Muscle of leg (tissue), 11 donors: ENCODE results near the gene NAPSA. TPM values are rescaled to one million over a fixed set of nuclear protein-coding genes. Genes with fewer than 3 reads are reported as not detected.
"Not testable (repeated sequence)": the region's sequence is repeated elsewhere in the genome, so short reads cannot be mapped to it uniquely, and the experiment has no call there.

Experiments
- DNase-seq: peaks from one replicate; pipeline ENCODE4 v3.0.0; 2013
- H3K27ac ChIP-seq: one replicate; pipeline ENCODE4 v1.5.1; 2013; ENCODE audit warnings: mild to moderate bottlenecking, low read length, control low read depth
- H3K27me3 ChIP-seq: one replicate; pipeline ENCODE4 v1.6.1; 2013; ENCODE audit warnings: low read length; ENCODE audit not compliant: control insufficient read depth, insufficient read depth
- H3K36me3 ChIP-seq: one replicate; pipeline ENCODE4 v1.6.1; 2013; ENCODE audit warnings: low read length; ENCODE audit not compliant: control insufficient read depth, insufficient read depth
- H3K4me1 ChIP-seq: one replicate; pipeline ENCODE4 v1.6.1; 2013; ENCODE audit warnings: low read length; ENCODE audit not compliant: control insufficient read depth, insufficient read depth
- H3K4me3 ChIP-seq: one replicate; pipeline ENCODE4 v1.5.1; 2013; ENCODE audit warnings: low read length, control low read depth
- H3K9me3 ChIP-seq: replicated peaks from 2 replicates; pipeline ENCODE4 v1.6.1; 2013; ENCODE audit warnings: low read depth, low read length; ENCODE audit not compliant: control insufficient read depth
- WGBS: methylation state at CpG from one replicate; pipeline ENCODE4 v1.1.5; 2013; ENCODE audit warnings: missing lambda C conversion rate; ENCODE audit not compliant: insufficient coverage; 5-methylcytosine and 5-hydroxymethylcytosine counted together
- polyA plus RNA-seq, 8 donors: library from polyadenylated mRNA; unstranded; fragments of 120-200 nt; gene quantifications; one replicate each; pipeline versions ENCODE4 v1.2.1 to v1.2.3, GENCODE V29; 2013; ENCODE audit warnings: inconsistent platforms in 1 of 8, low replicate concordance in 1 of 8; ENCODE audit not compliant: insufficient read length in 8 of 8, insufficient read depth in 1 of 8
- total RNA-seq: library from RNA; stranded (reverse); fragments of 120-200 nt; gene quantifications from one replicate; pipeline ENCODE4 v1.2.4, GENCODE V29; 2013

NAPSA gene
- total and polyA plus RNA-seq, 9 donors: 0.29 to 1.7 (median 0.56) TPM

GRCh38 chr19:50358483-50359327 lies 6.7 kb downstream of the NAPSA start:
- Histone ChIP-seq H3K9me3 (no peaks in the 10 kb centered on the region), H3K36me3 (no peaks in the 10 kb centered on the region), H3K27ac (no peak overlapping the region), H3K4me1 (peaks cover 13% of the 10 kb centered on the region), H3K4me3 (peak overlapping the region; percentile 40), H3K27me3 (peaks cover 8% of the 10 kb centered on the region)
- peak; percentile 74 for DNase-seq
- 25% methylated on average over 44 of the region's 54 CpGs for WGBS

GRCh38 chr19:50357178-50358100 lies 8.0 kb downstream of the NAPSA start:
- Histone ChIP-seq H3K9me3 (no peaks in the 10 kb centered on the region), H3K4me1 (peaks cover 13% of the 10 kb centered on the region), H3K36me3 (no peaks in the 10 kb centered on the region), H3K4me3 (peak overlapping the region; percentile 40), H3K27ac (peak overlapping the region; percentile 83), H3K27me3 (peaks cover 8% of the 10 kb centered on the region)
- WGBS: 17% methylated on average over 30 of the region's 54 CpGs
- DNase-seq: peak; percentile 70

- Histone ChIP-seq H3K36me3 (no peaks in the 10 kb centered on the region), H3K4me3 (no peak overlapping the region), H3K9me3 (no peaks in the 10 kb centered on the region), H3K4me1 (peaks cover 13% of the 10 kb centered on the region), H3K27me3 (peaks cover 8% of the 10 kb centered on the region), H3K27ac (no peak overlapping the region)
- DNase-seq: no peak
- WGBS: 0% methylated on average over 1 of the region's 13 CpGs
Measured at GRCh38 chr19:50356691-50357177, 8.7 kb downstream of the NAPSA start.

- H3K4me1 ChIP-seq, H3K27ac ChIP-seq, H3K27me3 ChIP-seq, H3K36me3 ChIP-seq, H3K4me3 ChIP-seq, H3K9me3 ChIP-seq, DNase-seq: not testable (repeated sequence)
- WGBS: 81% methylated on average over 7 of the region's 7 CpGs
Measured at GRCh38 chr19:50353487-50353880, 12.0 kb downstream of the NAPSA start.

GRCh38 chr19:50352242-50352641 lies 13.2 kb downstream of the NAPSA start:
- H3K27me3 ChIP-seq: peaks cover under 1% of the 10 kb centered on the region
- no peak for DNase-seq
- H3K27ac ChIP-seq: no peak overlapping the region
- H3K4me1 ChIP-seq: peaks cover under 1% of the 10 kb centered on the region
- H3K36me3 ChIP-seq: no peaks in the 10 kb centered on the region
- WGBS: 43% methylated on average over 1 of the region's 4 CpGs
- no peak overlapping the region for H3K4me3 ChIP-seq
- H3K9me3 ChIP-seq: no peaks in the 10 kb centered on the region

GRCh38 chr19:50349277-50350057 lies 16.0 kb downstream of the NAPSA start:
- no peak for DNase-seq
- no peak overlapping the region for H3K27ac ChIP-seq

GRCh38 chr19:50347089-50347581 lies 18.3 kb downstream of the NAPSA start:
- 14% methylated on average over 1 of the region's 8 CpGs for WGBS
- not testable (repeated sequence) for H3K27ac ChIP-seq, H3K27me3 ChIP-seq, DNase-seq, H3K9me3 ChIP-seq, H3K36me3 ChIP-seq, H3K4me3 ChIP-seq, H3K4me1 ChIP-seq

More at GRCh38 chr19:50349277-50350057, 16.0 kb downstream of the NAPSA start:
- 49% methylated on average over 13 of the region's 22 CpGs for WGBS
- H3K9me3 ChIP-seq: peaks cover 6% of the 10 kb centered on the region
- H3K4me1 ChIP-seq: no peaks in the 10 kb centered on the region
- no peak overlapping the region for H3K4me3 ChIP-seq
- H3K36me3 ChIP-seq: no peaks in the 10 kb centered on the region
- H3K27me3 ChIP-seq: no peaks in the 10 kb centered on the region

- no peaks in the 10 kb centered on the region for H3K36me3 ChIP-seq
- H3K27ac ChIP-seq: no peak overlapping the region
- no peak overlapping the region for H3K4me3 ChIP-seq
- 80% methylated on average over 1 of the region's 8 CpGs for WGBS
- no peak for DNase-seq
- H3K4me1 ChIP-seq: no peaks in the 10 kb centered on the region
- H3K9me3 ChIP-seq: peaks cover 7% of the 10 kb centered on the region
- H3K27me3 ChIP-seq: no peaks in the 10 kb centered on the region
Measured at GRCh38 chr19:50344661-50345318, 20.6 kb downstream of the NAPSA start.

GRCh38 chr19:50341091-50341564 lies 24.3 kb downstream of the NAPSA start:
- DNase-seq: peak; percentile 36
- Histone ChIP-seq H3K9me3 (peaks cover 7% of the 10 kb centered on the region), H3K27me3 (no peaks in the 10 kb centered on the region), H3K27ac (no peak overlapping the region), H3K4me1 (no peaks in the 10 kb centered on the region), H3K36me3 (no peaks in the 10 kb centered on the region), H3K4me3 (no peak overlapping the region)
- 77% methylated on average over 3 of the region's 3 CpGs for WGBS
